GM12892 (cell line): ENCODE measurements around the gene TXNL1.
"Not testable (repeated sequence)": the region's sequence is repeated elsewhere in the genome, so short reads cannot be mapped to it uniquely, and the experiment has no call there.

ENCODE experiments used
- POLR2A ChIP-seq: IDR thresholded peaks from 2 replicates; pipeline ENCODE4 v1.6.1; 2011; ENCODE audit warnings: low read depth, low read length, control low read depth
- POLR2AphosphoS5 ChIP-seq: IDR thresholded peaks from 2 replicates; pipeline ENCODE4 v1.6.1; 2011; ENCODE audit warnings: low read depth, low read length, control low read depth
- TAF1 ChIP-seq: IDR thresholded peaks from 2 replicates; pipeline ENCODE4 v1.6.1; 2011; ENCODE audit warnings: low read depth, mild to moderate bottlenecking, control low read depth, low read length, borderline replicate concordance

GRCh38 chr18:56572267-56572666 is 66.1 kb downstream of the TXNL1 start:
- TF ChIP-seq POLR2A, POLR2AphosphoS5, TAF1: not testable (repeated sequence)
